Inflammatory macrophage (primary cell): ENCODE data around the gene SPINDOC.
A peak's percentile ranks its signal among the peaks of the same experiment; 100 is the strongest.
"Not testable (repeated sequence)": the region's sequence is repeated elsewhere in the genome, so short reads cannot be mapped to it uniquely, and the experiment has no call there.

Source experiments
- DNase-seq, 2 donors: peaks; one replicate each; pipeline ENCODE4 v3.0.0-alpha.2; 2020 to 2022

Gene SPINDOC

GRCh38 chr11:63791495-63792167, 21.6 kb upstream of the SPINDOC start:
- DNase-seq: no peak

GRCh38 chr11:63793161-63793560, 20.1 kb upstream of the SPINDOC start:
- DNase-seq: peak; percentile 62 to 66

GRCh38 chr11:63795066-63795465, 18.2 kb upstream of the SPINDOC start:
- peak in 1 of 2 donors; percentile 14 for DNase-seq

GRCh38 chr11:63800921-63801320, 12.3 kb upstream of the SPINDOC start:
- DNase-seq: no peak

GRCh38 chr11:63802637-63803414, 10.4 kb upstream of the SPINDOC start:
- DNase-seq: peak in 1 of 2 donors; percentile 11

GRCh38 chr11:63804259-63804658, 9.0 kb upstream of the SPINDOC start:
- DNase-seq: no peak

GRCh38 chr11:63805844-63806415, 7.3 kb upstream of the SPINDOC start:
- DNase-seq: no peak

- not testable (repeated sequence) for DNase-seq
Measured at GRCh38 chr11:63810383-63810782, 2.9 kb upstream of the SPINDOC start.

- DNase-seq: no peak
Measured at GRCh38 chr11:63811522-63811921, 1.7 kb upstream of the SPINDOC start.

- peak in 1 of 2 donors; percentile 40 for DNase-seq
Measured at GRCh38 chr11:63813563-63814382, 517 bp downstream of the SPINDOC start.

- no peak for DNase-seq
Measured at GRCh38 chr11:63814383-63814736, 1.1 kb downstream of the SPINDOC start.

GRCh38 chr11:63816166-63816565, 2.9 kb downstream of the SPINDOC start:
- peak; percentile 37 to 82 for DNase-seq

- no peak for DNase-seq
Measured at GRCh38 chr11:63816732-63817131, 3.5 kb downstream of the SPINDOC start.

GRCh38 chr11:63817758-63818498, 4.7 kb downstream of the SPINDOC start:
- DNase-seq: no peak

- no peak for DNase-seq
Measured at GRCh38 chr11:63818609-63819008, 5.4 kb downstream of the SPINDOC start.

- DNase-seq: no peak
Measured at GRCh38 chr11:63821411-63821810, 8.2 kb downstream of the SPINDOC start.

GRCh38 chr11:63826471-63827190, 13.4 kb downstream of the SPINDOC start:
- DNase-seq: no peak

- no peak for DNase-seq
Measured at GRCh38 chr11:63829823-63830489, 16.7 kb downstream of the SPINDOC start.

- DNase-seq: no peak
Measured at GRCh38 chr11:63831326-63831725, 18.1 kb downstream of the SPINDOC start.

GRCh38 chr11:63832336-63832735, 19.1 kb downstream of the SPINDOC start:
- DNase-seq: peak; percentile 56 to 79

GRCh38 chr11:63833048-63833447, 19.8 kb downstream of the SPINDOC start:
- no peak for DNase-seq
